Osteoblast (primary cell): Measurements from ENCODE around the gene CFAP210. TPM values are rescaled to one million over a fixed set of nuclear protein-coding genes. Genes with fewer than 3 reads are reported as not detected.

Source experiments
- DNase-seq: peaks from one replicate; pipeline ENCODE4 v3.0.0; 2011; ENCODE audit warnings: low spot score, mixed read lengths; ENCODE audit not compliant: insufficient read length; ENCODE audit errors: missing footprints
- H2AFZ ChIP-seq: 2 replicates; pipeline ENCODE4 v1.6.0; 2011; ENCODE audit warnings: mild to moderate bottlenecking, low read length
- H3K27ac ChIP-seq: 2 replicates; pipeline ENCODE4 v1.5.1; 2011; ENCODE audit warnings: mild to moderate bottlenecking, low read depth, low read length, moderate library complexity
- H3K27me3 ChIP-seq: 2 replicates; pipeline ENCODE4 v1.6.0; 2012; ENCODE audit warnings: mild to moderate bottlenecking, control low read depth, inconsistent platforms, low read length, moderate library complexity; ENCODE audit not compliant: insufficient read depth
- H3K36me3 ChIP-seq: 2 replicates; pipeline ENCODE4 v1.5.1; 2011; ENCODE audit warnings: mild to moderate bottlenecking, low read length, control low read depth, moderate library complexity; ENCODE audit not compliant: insufficient read depth
- H3K4me1 ChIP-seq: 2 replicates; pipeline ENCODE4 v1.5.1; 2011; ENCODE audit warnings: mild to moderate bottlenecking, low read length, control low read depth, moderate library complexity; ENCODE audit not compliant: insufficient read depth
- H3K4me2 ChIP-seq: 2 replicates; pipeline ENCODE4 v1.6.0; 2011; ENCODE audit warnings: mild to moderate bottlenecking, low read length; ENCODE audit not compliant: insufficient read depth
- H3K4me3 ChIP-seq: fragments of 200-600 bp; sonication (generic); 3 replicates; pipeline ENCODE4 v1.5.1; 2012; ENCODE audit warnings: mild to moderate bottlenecking, low read length, inconsistent platforms; ENCODE audit not compliant: insufficient read depth
- H3K79me2 ChIP-seq: 2 replicates; pipeline ENCODE4 v1.6.0; 2012; ENCODE audit warnings: mild to moderate bottlenecking, low read length, control low read depth, inconsistent platforms; ENCODE audit not compliant: insufficient read depth
- H3K9me3 ChIP-seq: 2 replicates; pipeline ENCODE4 v1.5.1; 2011; ENCODE audit warnings: low read depth, low read length, control low read depth
- H4K20me1 ChIP-seq: 2 replicates; pipeline ENCODE4 v1.6.0; 2012; ENCODE audit warnings: mild to moderate bottlenecking, low read length, control low read depth; ENCODE audit not compliant: insufficient read depth
- CTCF ChIP-seq: IDR thresholded peaks from 2 replicates; pipeline ENCODE4 v1.5.1; 2011; ENCODE audit warnings: mild to moderate bottlenecking, low read depth, low read length, moderate library complexity; ENCODE audit errors: extremely low read depth
- total RNA-seq: library from RNA; depleted of rRNA; stranded (reverse); fragments of >200 nt; gene quantifications from 2 replicates; pipeline ENCODE4 v1.2.3, GENCODE V29; 2012

Gene CFAP210
- total RNA-seq, 1 donor = 0.36 TPM

- TF ChIP-seq CTCF = no peak
- no peak for DNase-seq
Measured at GRCh38 chr2:169661265-169661664, 32.9 kb downstream of the CFAP210 start.

GRCh38 chr2:169659320-169659719, 34.9 kb downstream of the CFAP210 start:
- no peak for DNase-seq
- TF ChIP-seq CTCF = no peak
- H2AFZ ChIP-seq = no peak overlapping the region
- no peaks in the 10 kb centered on the region for H3K79me2 ChIP-seq
- H3K9me3 ChIP-seq = no peaks in the 10 kb centered on the region
- no peaks in the 10 kb centered on the region for H3K4me1 ChIP-seq
- no peaks in the 10 kb centered on the region for H4K20me1 ChIP-seq
- H3K27ac ChIP-seq = no peak overlapping the region
- H3K27me3 ChIP-seq = no peaks in the 10 kb centered on the region
- H3K4me2 ChIP-seq = no peak overlapping the region
- H3K36me3 ChIP-seq = no peaks in the 10 kb centered on the region
- H3K4me3 ChIP-seq = no peak overlapping the region

More at GRCh38 chr2:169661265-169661664, 32.9 kb downstream of the CFAP210 start:
- Histone ChIP-seq H3K27ac (no peak overlapping the region), H3K4me2 (no peak overlapping the region), H3K36me3 (no peaks in the 10 kb centered on the region), H3K4me1 (no peaks in the 10 kb centered on the region), H3K4me3 (no peak overlapping the region), H3K9me3 (no peaks in the 10 kb centered on the region), H3K79me2 (no peaks in the 10 kb centered on the region), H3K27me3 (no peaks in the 10 kb centered on the region), H4K20me1 (no peaks in the 10 kb centered on the region), H2AFZ (no peak overlapping the region)

- Histone ChIP-seq H3K9me3 (no peaks in the 10 kb centered on the region), H2AFZ (no peak overlapping the region), H3K27ac (no peak overlapping the region), H3K36me3 (no peaks in the 10 kb centered on the region), H3K27me3 (no peaks in the 10 kb centered on the region), H3K79me2 (no peaks in the 10 kb centered on the region), H3K4me1 (no peaks in the 10 kb centered on the region), H3K4me3 (no peak overlapping the region), H3K4me2 (no peak overlapping the region), H4K20me1 (no peaks in the 10 kb centered on the region)
- TF ChIP-seq CTCF = no peak
- DNase-seq = no peak
Measured at GRCh38 chr2:169658877-169659276, 35.3 kb downstream of the CFAP210 start.

GRCh38 chr2:169656164-169656563, 38.0 kb downstream of the CFAP210 start:
- Histone ChIP-seq H3K4me1 (no peaks in the 10 kb centered on the region), H4K20me1 (no peaks in the 10 kb centered on the region), H3K79me2 (no peaks in the 10 kb centered on the region), H2AFZ (no peak overlapping the region), H3K4me2 (no peak overlapping the region), H3K9me3 (no peaks in the 10 kb centered on the region), H3K36me3 (no peaks in the 10 kb centered on the region), H3K27ac (no peak overlapping the region), H3K27me3 (no peaks in the 10 kb centered on the region), H3K4me3 (no peak overlapping the region)
- DNase-seq = no peak
- no peak for TF ChIP-seq CTCF
